Brain microvascular endothelial cell (primary cell): ENCODE data around the gene GRID1.

Source experiments
- DNase-seq: peaks from one replicate; pipeline ENCODE4 v3.0.0-alpha.2; 2020
- H3K27ac ChIP-seq: fragments of 250-450 bp; sonication (Bioruptor Pico); 2 replicates; pipeline ENCODE4 v1.5.1; 2020; ENCODE audit warnings: mild to moderate bottlenecking, moderate library complexity
- H3K27me3 ChIP-seq: fragments of 250-450 bp; sonication (Bioruptor Pico); replicated peaks from 2 replicates; pipeline ENCODE4 v1.5.1; 2020; ENCODE audit warnings: mild to moderate bottlenecking
- H3K36me3 ChIP-seq: fragments of 250-450 bp; sonication (Bioruptor Pico); replicated peaks from 2 replicates; pipeline ENCODE4 v1.5.1; 2020; ENCODE audit warnings: mild to moderate bottlenecking
- H3K4me3 ChIP-seq: 2 replicates; pipeline ENCODE4 v1.5.1; 2011; ENCODE audit warnings: low read depth, mild to moderate bottlenecking, control low read depth, low read length, moderate library complexity
- in situ Hi-C: cut with HindIII; loops from 2 replicates; pipeline ENCODE4 v1.10.0; 2017; ENCODE audit warnings: low sequenced_read_pairs, low pct_ligation_motif_present
- TF ChIP-seq, protein P1 (sequence below): IDR thresholded peaks from 2 replicates; pipeline ENCODE4 v1.5.1; 2011; ENCODE audit warnings: low read depth, mild to moderate bottlenecking, moderate library complexity, low read length, control low read depth, inconsistent platforms; ENCODE audit errors: missing control alignments

The GRID1 gene

DNA sequence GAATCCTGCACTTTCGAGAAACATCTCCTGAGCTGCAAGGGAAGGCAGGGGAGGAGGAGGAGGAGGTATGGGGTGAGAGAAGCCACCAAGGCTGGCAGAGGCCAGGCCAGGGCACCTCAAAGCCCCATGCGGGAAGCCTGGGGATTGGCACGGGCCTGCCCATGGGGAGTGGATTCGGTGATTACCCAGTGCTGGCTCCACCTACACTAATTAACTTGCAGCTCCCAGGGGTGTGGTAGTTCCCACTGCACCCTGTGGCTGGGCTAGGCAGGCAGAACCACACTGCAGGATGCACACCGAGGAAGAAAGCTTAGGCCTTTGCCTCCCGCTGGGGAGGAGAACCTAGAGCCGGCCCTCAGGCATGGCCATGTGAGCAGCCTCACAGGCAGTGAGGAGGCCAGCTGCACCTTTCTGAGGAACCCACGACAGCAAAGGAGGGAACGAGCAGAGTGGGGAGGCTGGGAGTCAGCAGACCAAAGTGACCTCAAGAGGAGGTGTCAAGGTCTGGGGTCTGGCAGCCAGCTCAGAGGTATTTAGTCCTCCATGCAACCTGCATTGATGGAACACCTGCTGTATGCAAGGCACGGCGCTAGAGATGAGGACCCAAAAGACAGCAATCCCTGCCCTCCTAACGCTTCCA, 27.2 kb downstream of the GRID1 start:
- Histone ChIP-seq H3K27ac (no peak overlapping the region), H3K27me3 (no peaks in the 10 kb centered on the region), H3K4me3 (no peak overlapping the region), H3K36me3 (no peaks in the 10 kb centered on the region)
- in situ Hi-C loops = no loop called here
- TF ChIP-seq, protein P1, sequence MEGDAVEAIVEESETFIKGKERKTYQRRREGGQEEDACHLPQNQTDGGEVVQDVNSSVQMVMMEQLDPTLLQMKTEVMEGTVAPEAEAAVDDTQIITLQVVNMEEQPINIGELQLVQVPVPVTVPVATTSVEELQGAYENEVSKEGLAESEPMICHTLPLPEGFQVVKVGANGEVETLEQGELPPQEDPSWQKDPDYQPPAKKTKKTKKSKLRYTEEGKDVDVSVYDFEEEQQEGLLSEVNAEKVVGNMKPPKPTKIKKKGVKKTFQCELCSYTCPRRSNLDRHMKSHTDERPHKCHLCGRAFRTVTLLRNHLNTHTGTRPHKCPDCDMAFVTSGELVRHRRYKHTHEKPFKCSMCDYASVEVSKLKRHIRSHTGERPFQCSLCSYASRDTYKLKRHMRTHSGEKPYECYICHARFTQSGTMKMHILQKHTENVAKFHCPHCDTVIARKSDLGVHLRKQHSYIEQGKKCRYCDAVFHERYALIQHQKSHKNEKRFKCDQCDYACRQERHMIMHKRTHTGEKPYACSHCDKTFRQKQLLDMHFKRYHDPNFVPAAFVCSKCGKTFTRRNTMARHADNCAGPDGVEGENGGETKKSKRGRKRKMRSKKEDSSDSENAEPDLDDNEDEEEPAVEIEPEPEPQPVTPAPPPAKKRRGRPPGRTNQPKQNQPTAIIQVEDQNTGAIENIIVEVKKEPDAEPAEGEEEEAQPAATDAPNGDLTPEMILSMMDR = no peak
- DNase-seq = no peak

DNA sequence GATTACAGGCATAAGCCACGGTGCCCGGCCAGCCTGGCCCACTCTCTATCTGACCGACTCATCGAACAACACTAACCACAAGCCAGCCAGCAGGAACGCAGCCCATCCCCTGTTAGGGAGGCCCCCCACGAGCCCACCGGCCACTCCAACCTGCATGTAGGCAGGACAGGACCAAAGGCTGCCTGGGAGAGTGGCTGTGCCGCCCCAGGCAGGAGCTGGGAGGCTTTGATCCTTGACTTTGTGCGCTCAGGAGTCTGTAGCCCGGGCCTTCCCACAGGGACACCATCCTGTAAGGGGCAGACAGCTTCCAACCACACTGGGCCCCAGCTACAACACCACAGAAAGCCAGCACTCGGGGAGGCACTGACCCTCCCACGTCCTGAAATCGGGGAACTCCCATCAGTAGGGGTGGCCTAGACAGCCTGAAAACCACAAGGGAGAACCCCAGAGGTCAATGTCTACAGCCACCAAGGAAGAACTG, 29.4 kb downstream of the GRID1 start:
- DNase-seq = no peak
- in situ Hi-C loops = no loop called here
- TF ChIP-seq, protein P1 = no peak
- no peaks in the 10 kb centered on the region for H3K27me3 ChIP-seq
- no peaks in the 10 kb centered on the region for H3K36me3 ChIP-seq
- H3K4me3 ChIP-seq = no peak overlapping the region
- H3K27ac ChIP-seq = no peak overlapping the region

DNA sequence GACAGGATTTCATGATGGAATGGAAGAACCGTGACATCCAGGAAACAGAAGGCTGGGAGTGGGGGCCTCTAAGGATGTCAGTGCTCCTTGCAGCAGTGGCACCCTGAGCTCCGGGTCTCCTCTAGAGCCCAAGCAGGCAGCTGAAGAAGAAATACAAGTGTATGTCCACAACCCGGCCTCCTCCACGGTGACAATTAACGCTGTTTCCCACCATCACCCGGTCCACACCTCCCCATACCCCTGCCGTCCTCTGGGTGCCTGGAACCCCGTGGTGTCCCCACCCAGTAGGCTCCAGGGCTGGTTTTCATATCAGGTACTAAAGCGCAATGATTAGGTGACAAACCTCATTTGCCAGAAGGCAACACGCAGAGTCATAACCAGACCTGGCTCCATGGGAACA, 30.3 kb downstream of the GRID1 start:
- no peak for DNase-seq
- no peaks in the 10 kb centered on the region for H3K27me3 ChIP-seq
- H3K27ac ChIP-seq = no peak overlapping the region
- in situ Hi-C loops = no loop called here
- no peak overlapping the region for H3K4me3 ChIP-seq
- TF ChIP-seq, protein P1 = no peak
- H3K36me3 ChIP-seq = no peaks in the 10 kb centered on the region

DNA sequence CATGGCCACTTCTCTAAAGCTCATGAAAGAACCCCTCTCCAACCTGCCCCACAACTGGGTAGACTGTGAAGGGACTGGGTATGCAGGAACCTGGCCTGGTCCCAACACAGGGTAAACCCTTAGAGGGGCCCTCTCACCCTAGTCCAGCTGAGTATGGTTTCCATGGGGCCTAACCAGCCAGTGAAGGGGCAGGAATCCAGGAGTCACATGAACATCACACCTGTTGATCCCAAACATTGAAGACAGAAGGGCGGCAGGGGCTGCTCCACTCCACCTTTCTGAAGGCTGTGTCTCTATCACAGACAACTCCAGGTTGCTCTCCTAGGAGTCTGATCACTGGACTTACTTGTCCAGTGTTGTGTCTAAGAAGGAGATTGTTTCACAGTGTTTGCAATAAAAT, 30.8 kb downstream of the GRID1 start:
- Histone ChIP-seq H3K27me3 (no peaks in the 10 kb centered on the region), H3K36me3 (no peaks in the 10 kb centered on the region), H3K4me3 (no peak overlapping the region), H3K27ac (no peak overlapping the region)
- TF ChIP-seq, protein P1 = no peak
- no peak for DNase-seq
- in situ Hi-C loops = no loop called here

DNA sequence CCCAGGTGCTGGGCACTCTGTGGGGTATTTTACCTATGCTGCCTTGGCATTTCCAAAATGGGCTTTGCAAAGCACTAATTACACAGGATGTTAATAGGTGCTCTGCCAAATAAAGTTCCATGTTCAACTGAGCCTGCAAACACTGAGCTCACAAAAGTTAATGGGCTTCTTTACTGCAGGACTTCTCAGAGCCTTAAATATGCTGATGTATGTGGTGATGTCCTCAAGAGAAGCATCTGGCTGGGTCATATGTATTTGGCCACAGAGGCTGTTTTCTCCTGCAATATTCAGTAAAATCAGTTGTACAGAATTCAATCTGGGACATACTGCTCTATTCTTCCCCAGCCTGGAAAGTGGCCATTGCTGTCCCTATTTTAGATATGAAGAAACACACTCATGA, 31.3 kb downstream of the GRID1 start:
- TF ChIP-seq, protein P1 = no peak
- H3K27ac ChIP-seq = no peak overlapping the region
- no peaks in the 10 kb centered on the region for H3K27me3 ChIP-seq
- DNase-seq = no peak
- no peaks in the 10 kb centered on the region for H3K36me3 ChIP-seq
- H3K4me3 ChIP-seq = no peak overlapping the region
- in situ Hi-C loops = no loop called here
